SJSA1 (cell line): ENCODE data around the gene ZGPAT. TPM values are rescaled to one million over a fixed set of nuclear protein-coding genes. Genes with fewer than 3 reads are reported as not detected.
A peak's percentile ranks its signal among the peaks of the same experiment; 100 is the strongest.
"Not testable (repeated sequence)": the region's sequence is repeated elsewhere in the genome, so short reads cannot be mapped to it uniquely, and the experiment has no call there.

Source experiments
- DNase-seq, 2 experiments: peaks; one replicate each; pipeline ENCODE4 v3.0.0-alpha.2; 2015 to 2020; ENCODE audit warnings: low spot score in 2 of 2, low read depth in 1 of 2
- H3K27ac ChIP-seq: fragments of 250-450 bp; sonication (Bioruptor Pico); 2 replicates; pipeline ENCODE4 v1.5.1; 2020; ENCODE audit warnings: mild to moderate bottlenecking, moderate library complexity
- H3K27me3 ChIP-seq: fragments of 250-450 bp; sonication (Bioruptor Pico); replicated peaks from 2 replicates; pipeline ENCODE4 v1.5.1; 2020; ENCODE audit warnings: mild to moderate bottlenecking, moderate library complexity
- H3K36me3 ChIP-seq: fragments of 250-450 bp; sonication (Bioruptor Pico); 2 replicates; pipeline ENCODE4 v1.5.1; 2020; ENCODE audit warnings: mild to moderate bottlenecking
- H3K4me1 ChIP-seq: fragments of 250-450 bp; sonication (Bioruptor Pico); replicated peaks from 2 replicates; pipeline ENCODE4 v1.6.1; 2021; ENCODE audit warnings: mild to moderate bottlenecking
- H3K4me3 ChIP-seq: fragments of 250-450 bp; sonication (Bioruptor Pico); 2 replicates; pipeline ENCODE4 v1.5.1; 2020; ENCODE audit warnings: mild to moderate bottlenecking
- H3K9me3 ChIP-seq: fragments of 250-450 bp; sonication (Bioruptor Pico); replicated peaks from 2 replicates; pipeline ENCODE4 v1.5.1; 2020; ENCODE audit warnings: mild to moderate bottlenecking
- total RNA-seq: library from RNA; depleted of rRNA; stranded (reverse); fragments of >200 nt; shearing (Covaris generic); gene quantifications from 2 replicates; pipeline ENCODE4 v1.2.3, GENCODE V29; 2014

ZGPAT gene
- total RNA-seq, 1 experiment from 2014 or later = 22.8 TPM

- Histone ChIP-seq H3K27me3 (no peaks in the 10 kb centered on the region), H3K36me3 (no peaks in the 10 kb centered on the region), H3K4me3 (no peak overlapping the region), H3K9me3 (no peaks in the 10 kb centered on the region), H3K27ac (no peak overlapping the region), H3K4me1 (no peaks in the 10 kb centered on the region)
- no peak for DNase-seq
These were observed 59.0 kb downstream of the ZGPAT start for GRCh38 chr20:63766695-63767426.

- H3K9me3 ChIP-seq = no peaks in the 10 kb centered on the region
- no peak overlapping the region for H3K4me3 ChIP-seq
- H3K4me1 ChIP-seq = no peaks in the 10 kb centered on the region
- H3K36me3 ChIP-seq = no peaks in the 10 kb centered on the region
- H3K27me3 ChIP-seq = no peaks in the 10 kb centered on the region
- no peak overlapping the region for H3K27ac ChIP-seq
- peak in 1 of 2 experiments; percentile 40 for DNase-seq
These were observed 59.6 kb downstream of the ZGPAT start for GRCh38 chr20:63767456-63767855.

DNA sequence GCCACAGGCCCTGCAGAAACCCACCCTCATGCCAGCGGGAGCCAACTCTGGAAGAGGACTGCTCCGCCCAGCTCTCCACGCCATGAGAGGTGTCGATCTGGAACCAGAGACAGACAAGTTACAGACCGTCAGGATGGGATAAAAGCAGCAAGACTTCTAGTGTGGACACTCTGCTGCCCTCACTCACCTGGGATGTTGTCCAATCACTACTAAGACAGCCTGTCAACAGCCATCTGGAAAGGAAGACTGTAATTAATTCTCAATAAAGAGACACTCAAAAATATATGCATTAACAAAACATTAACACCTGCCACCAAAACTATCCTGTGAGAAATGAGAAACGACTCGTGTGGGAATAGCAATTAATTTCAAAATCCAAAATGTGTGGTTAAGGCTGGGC lies 60.0 kb downstream of the ZGPAT start:
- Histone ChIP-seq H3K9me3 (no peaks in the 10 kb centered on the region), H3K4me3 (no peak overlapping the region), H3K27ac (no peak overlapping the region), H3K4me1 (no peaks in the 10 kb centered on the region), H3K27me3 (no peaks in the 10 kb centered on the region), H3K36me3 (no peaks in the 10 kb centered on the region)
- no peak for DNase-seq

DNA sequence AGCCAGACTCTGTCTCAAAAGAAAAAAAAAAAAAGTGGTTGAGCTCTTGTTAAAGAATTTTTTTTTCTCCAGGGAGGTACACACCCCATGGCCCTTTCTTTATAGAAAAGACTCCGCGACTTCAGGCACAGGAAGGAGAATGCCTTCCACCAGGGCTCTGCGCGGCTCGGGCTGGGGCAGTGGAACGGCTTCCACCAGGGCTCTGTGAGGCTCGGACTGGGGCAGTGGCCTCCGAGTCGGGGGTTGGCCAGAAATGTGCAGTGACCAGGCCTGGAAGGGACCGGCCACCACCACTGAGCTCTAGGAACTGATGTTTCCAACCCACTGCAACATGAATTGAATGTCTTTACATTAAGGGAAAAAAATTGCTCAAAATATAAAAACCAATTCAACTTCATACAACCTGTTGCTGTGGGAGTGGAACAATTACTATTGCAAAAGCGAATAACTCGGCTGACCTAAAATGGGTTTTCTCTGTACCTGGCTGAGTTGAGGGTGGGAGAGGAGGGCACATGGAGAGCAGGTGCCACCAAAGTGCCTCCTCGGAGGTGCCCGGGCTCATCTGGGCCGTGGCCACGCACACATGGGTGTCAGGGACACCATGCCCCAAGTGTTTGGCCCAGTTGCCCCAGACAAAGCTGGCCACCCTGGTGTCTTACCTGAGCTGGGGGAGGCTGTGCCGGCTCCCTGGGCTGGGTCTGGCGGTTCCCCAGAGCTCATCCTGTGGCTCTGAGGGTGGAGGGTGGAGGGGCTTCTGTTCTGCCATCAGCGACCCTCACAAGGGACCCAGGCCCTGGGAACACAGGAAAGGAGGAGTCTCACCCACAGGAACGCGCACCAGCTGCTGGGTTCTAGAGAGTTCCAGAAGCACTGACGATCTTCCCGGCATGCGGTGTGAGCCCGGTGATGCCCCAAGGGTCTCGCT lies 61.0 kb downstream of the ZGPAT start:
- Histone ChIP-seq H3K36me3 (no peaks in the 10 kb centered on the region), H3K4me3 (no peak overlapping the region), H3K4me1 (no peaks in the 10 kb centered on the region), H3K27me3 (no peaks in the 10 kb centered on the region), H3K27ac (no peak overlapping the region), H3K9me3 (no peaks in the 10 kb centered on the region)
- no peak for DNase-seq

DNA sequence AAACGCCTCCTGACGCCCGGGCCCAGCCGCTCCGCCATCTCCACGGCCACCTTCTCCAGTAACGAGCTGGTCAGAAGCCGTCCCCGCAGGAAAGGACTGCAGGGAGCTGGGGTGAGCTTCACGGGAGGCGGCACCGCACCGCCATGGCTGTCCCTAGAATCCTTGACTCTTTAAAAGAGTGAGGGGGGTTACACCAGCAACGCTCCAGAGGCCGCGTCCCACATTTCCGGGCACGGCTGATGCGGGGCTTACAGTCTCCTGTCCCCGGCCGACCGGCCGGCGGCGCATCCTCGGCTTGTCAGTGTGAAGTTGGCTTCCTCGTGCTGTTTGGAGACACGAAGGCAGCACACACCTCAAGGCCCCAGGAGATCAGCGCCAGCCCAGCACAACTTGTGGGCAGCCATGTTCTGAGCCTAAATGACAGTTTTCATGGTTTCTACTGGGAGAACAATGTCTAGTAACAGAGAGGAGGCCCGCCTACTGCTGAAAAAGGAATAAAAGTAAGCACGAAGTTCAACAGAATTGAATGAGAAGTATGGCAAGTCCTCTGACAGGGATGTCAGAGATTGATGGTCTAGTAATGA lies 62.1 kb downstream of the ZGPAT start:
- H3K36me3 ChIP-seq = no peaks in the 10 kb centered on the region
- no peaks in the 10 kb centered on the region for H3K9me3 ChIP-seq
- H3K27me3 ChIP-seq = no peaks in the 10 kb centered on the region
- no peak for DNase-seq
- H3K27ac ChIP-seq = no peak overlapping the region
- no peak overlapping the region for H3K4me3 ChIP-seq
- H3K4me1 ChIP-seq = no peaks in the 10 kb centered on the region

DNA sequence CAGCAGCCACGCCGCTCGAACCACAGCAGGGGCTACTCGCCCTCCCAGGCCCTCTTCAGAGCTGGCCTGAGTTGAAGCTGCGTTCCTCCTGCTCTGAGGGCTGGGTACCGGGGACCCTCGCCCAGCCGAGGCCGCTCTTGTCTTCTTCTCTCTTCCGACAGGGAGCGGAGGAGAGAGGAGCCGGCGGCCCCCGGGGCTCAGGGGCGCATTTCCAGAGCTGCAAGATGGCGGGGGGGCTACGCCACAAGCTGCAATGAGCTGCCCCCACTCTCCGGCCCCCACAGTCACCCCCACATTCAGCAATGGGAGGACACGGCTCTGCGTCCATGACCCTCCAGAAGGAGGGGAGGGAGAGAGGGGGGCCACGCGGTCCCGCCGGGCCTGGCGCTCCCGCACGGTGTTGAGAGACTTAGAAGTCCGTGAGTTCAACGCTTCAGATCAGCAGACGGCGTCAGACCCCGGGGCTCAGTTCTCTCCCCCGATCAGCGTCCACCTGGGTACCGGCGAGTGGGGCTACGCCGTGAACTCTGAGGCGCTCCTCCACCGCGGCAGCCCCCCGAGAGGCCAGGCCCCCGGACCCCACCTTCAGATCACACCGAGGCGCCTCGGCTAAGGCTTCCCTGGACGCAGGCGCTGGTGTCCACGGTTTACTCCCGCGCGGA lies 63.3 kb downstream of the ZGPAT start:
- no peaks in the 10 kb centered on the region for H3K4me1 ChIP-seq
- H3K4me3 ChIP-seq = no peak overlapping the region
- no peaks in the 10 kb centered on the region for H3K9me3 ChIP-seq
- no peak overlapping the region for H3K27ac ChIP-seq
- H3K36me3 ChIP-seq = no peaks in the 10 kb centered on the region
- no peaks in the 10 kb centered on the region for H3K27me3 ChIP-seq
- peak in 1 of 2 experiments; percentile 38 for DNase-seq

- Histone ChIP-seq H3K27ac (no peak overlapping the region), H3K9me3 (no peaks in the 10 kb centered on the region), H3K4me1 (peaks cover 6% of the 10 kb centered on the region), H3K4me3 (no peak overlapping the region), H3K36me3 (no peaks in the 10 kb centered on the region), H3K27me3 (no peaks in the 10 kb centered on the region)
- DNase-seq = peak in 1 of 2 experiments; percentile 42
These were observed 65.1 kb downstream of the ZGPAT start for GRCh38 chr20:63772781-63773518.

- H3K4me3 ChIP-seq = no peak overlapping the region
- no peaks in the 10 kb centered on the region for H3K27me3 ChIP-seq
- no peak overlapping the region for H3K27ac ChIP-seq
- peak in 1 of 2 experiments; percentile 39 for DNase-seq
- H3K9me3 ChIP-seq = no peaks in the 10 kb centered on the region
- H3K4me1 ChIP-seq = peaks cover 14% of the 10 kb centered on the region
- no peaks in the 10 kb centered on the region for H3K36me3 ChIP-seq
These were observed 65.9 kb downstream of the ZGPAT start for GRCh38 chr20:63773571-63774241.

DNA sequence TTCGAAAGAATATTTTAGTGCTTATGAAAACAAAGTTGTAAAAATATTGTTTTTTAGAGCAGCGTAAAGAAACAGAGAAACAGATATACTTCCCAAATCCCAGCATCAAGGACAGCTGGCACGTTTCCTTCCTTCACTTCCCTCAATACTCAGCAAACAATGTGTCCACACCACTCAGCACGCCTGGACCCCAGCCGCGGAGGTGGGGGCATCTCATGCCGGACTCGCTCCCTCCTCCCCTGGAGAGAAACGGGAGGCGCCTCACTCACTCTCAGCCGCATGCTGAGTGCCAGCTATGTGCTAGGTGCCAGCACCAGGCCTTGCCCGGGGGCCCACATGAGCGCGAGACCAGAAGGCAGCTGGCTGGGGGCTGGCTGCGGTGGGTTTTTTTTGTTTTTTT lies 66.5 kb downstream of the ZGPAT start:
- H3K36me3 ChIP-seq = no peaks in the 10 kb centered on the region
- peaks cover 15% of the 10 kb centered on the region for H3K4me1 ChIP-seq
- no peak overlapping the region for H3K4me3 ChIP-seq
- no peak overlapping the region for H3K27ac ChIP-seq
- no peaks in the 10 kb centered on the region for H3K27me3 ChIP-seq
- no peaks in the 10 kb centered on the region for H3K9me3 ChIP-seq
- peak in 1 of 2 experiments; percentile 37 for DNase-seq

GRCh38 chr20:63775096-63775978 lies 67.5 kb downstream of the ZGPAT start:
- H3K27ac ChIP-seq = no peak overlapping the region
- H3K4me1 ChIP-seq = peaks cover 15% of the 10 kb centered on the region
- no peaks in the 10 kb centered on the region for H3K27me3 ChIP-seq
- no peaks in the 10 kb centered on the region for H3K36me3 ChIP-seq
- no peak overlapping the region for H3K4me3 ChIP-seq
- H3K9me3 ChIP-seq = no peaks in the 10 kb centered on the region
- peak in 1 of 2 experiments; percentile 50 for DNase-seq

- H3K27ac ChIP-seq, H3K9me3 ChIP-seq, DNase-seq, H3K4me3 ChIP-seq, H3K27me3 ChIP-seq, H3K36me3 ChIP-seq: not testable (repeated sequence)
- peaks cover 15% of the 10 kb centered on the region for H3K4me1 ChIP-seq
These were observed 69.0 kb downstream of the ZGPAT start for GRCh38 chr20:63776875-63777274.

DNA sequence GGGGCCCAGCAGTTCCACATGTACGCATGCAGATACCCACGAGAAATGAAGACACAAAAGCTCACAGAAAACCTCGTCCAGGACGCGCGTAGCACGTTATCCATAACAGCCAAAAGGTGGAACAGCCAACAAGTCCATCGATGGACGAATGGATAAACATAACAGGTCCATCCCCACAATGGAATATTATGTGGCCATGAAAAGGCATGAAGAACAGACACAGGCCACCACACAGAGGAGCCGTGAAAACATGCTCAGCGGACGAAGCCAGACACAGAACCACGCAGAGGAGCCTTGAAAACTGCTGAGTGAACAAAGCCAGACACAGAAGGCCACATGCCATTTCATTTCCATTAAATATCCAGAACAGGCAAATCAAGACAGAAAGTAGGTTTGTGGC lies 69.8 kb downstream of the ZGPAT start:
- Histone ChIP-seq H3K27me3 (no peaks in the 10 kb centered on the region), H3K4me3 (no peak overlapping the region), H3K4me1 (peaks cover 15% of the 10 kb centered on the region), H3K27ac (no peak overlapping the region), H3K36me3 (no peaks in the 10 kb centered on the region), H3K9me3 (no peaks in the 10 kb centered on the region)
- no peak for DNase-seq
